AG09319 (cell line): ENCODE results near the gene DIP2A.
A peak's percentile ranks its signal among the peaks of the same experiment; 100 is the strongest.

Source experiments
- DNase-seq: peaks from one replicate; pipeline ENCODE4 v3.0.0-alpha.2; 2010; ENCODE audit warnings: low read depth; ENCODE audit errors: extremely low read depth
- TF ChIP-seq, protein P1 (sequence below): IDR thresholded peaks from 2 replicates; pipeline ENCODE4 v1.5.1; 2011; ENCODE audit warnings: low read depth, mild to moderate bottlenecking, inconsistent platforms, low read length, moderate library complexity

DIP2A gene

DNA sequence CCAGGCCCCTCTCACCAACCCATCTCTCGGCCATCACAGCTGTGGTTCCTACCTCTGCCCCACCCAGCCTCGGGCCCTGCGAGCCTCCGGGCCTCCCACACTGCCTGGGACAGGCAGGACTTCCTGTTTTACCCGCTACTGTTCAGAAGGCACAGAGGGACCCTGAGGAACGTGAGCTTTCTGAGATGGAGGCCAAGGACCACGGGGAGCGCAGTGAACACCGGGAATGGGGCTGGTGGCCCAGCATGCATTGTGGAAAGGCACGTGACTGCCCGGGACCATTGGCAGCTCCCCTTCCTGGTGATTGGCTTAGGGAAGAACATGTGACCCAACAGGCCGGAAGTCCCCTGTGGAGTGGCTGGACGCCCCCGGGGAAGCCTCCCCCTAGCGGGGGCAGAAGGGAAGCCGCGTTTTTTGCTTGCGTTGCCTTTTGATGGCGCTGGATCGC is 139.2 kb downstream of the DIP2A start:
- TF ChIP-seq, protein P1, sequence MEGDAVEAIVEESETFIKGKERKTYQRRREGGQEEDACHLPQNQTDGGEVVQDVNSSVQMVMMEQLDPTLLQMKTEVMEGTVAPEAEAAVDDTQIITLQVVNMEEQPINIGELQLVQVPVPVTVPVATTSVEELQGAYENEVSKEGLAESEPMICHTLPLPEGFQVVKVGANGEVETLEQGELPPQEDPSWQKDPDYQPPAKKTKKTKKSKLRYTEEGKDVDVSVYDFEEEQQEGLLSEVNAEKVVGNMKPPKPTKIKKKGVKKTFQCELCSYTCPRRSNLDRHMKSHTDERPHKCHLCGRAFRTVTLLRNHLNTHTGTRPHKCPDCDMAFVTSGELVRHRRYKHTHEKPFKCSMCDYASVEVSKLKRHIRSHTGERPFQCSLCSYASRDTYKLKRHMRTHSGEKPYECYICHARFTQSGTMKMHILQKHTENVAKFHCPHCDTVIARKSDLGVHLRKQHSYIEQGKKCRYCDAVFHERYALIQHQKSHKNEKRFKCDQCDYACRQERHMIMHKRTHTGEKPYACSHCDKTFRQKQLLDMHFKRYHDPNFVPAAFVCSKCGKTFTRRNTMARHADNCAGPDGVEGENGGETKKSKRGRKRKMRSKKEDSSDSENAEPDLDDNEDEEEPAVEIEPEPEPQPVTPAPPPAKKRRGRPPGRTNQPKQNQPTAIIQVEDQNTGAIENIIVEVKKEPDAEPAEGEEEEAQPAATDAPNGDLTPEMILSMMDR: no peak
- DNase-seq: no peak

GRCh38 chr21:46598581-46599572 is 140.2 kb downstream of the DIP2A start:
- TF ChIP-seq, protein P1: no peak
- peak; percentile 71 for DNase-seq

DNA sequence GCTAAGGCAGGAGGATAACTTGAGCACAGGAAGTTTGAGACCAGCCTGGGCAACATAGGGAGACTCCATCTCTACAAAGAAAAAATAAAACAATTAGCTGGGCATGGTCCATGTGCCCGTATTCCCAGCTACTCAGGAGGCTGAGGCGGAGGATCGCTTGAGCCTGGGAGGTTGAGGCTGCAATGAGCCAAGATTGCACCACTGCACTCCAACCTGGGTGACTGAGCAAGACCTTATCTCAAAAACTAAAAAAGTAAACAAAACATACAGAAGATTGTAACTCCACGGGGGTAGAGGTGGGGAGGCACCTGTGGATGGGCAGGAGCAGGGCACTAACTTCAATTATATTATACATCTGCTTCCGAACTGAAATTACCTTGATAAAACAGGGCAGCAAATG is 141.6 kb downstream of the DIP2A start:
- no peak for DNase-seq
- TF ChIP-seq, protein P1: no peak

- TF ChIP-seq, protein P1: no peak
- DNase-seq: no peak
Observed at GRCh38 chr21:46600978-46601377, 142.3 kb downstream of the DIP2A start.

DNA sequence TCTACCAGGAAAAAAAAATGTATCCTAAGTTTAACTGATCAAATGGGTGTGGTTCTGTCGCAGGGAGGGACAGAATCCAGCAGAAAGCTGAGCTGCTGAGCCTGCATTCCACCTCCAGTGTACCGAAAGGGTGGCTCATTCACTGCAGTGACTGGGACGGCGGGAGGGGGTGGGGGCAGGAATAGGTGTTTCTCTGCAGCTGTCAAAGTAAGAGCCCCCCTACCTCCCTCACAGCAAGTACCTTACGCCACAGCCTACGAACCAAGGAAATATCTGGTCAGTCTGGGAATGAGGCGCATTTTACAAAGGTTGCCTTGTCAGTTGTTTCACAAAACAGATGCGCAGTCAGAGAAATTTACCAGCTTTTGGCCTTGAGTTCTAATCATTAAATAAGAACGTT is 144.5 kb downstream of the DIP2A start:
- no peak for DNase-seq
- TF ChIP-seq, protein P1: no peak

GRCh38 chr21:46604329-46604974 is 145.8 kb downstream of the DIP2A start:
- DNase-seq: no peak
- TF ChIP-seq, protein P1: no peak
